Neuronal stem cell (in vitro differentiated cells): ENCODE data around the gene YIPF1.

ENCODE experiments used
- DNase-seq: peaks from one replicate; pipeline ENCODE4 v3.0.0-alpha.2; 2013; ENCODE audit warnings: low spot score
- H2AFZ ChIP-seq: one replicate; pipeline ENCODE4 v1.6.1; 2013; ENCODE audit warnings: mild to moderate bottlenecking, low read length, inconsistent platforms
- H2AK5ac ChIP-seq: 2 replicates; pipeline ENCODE4 v1.6.1; 2013; ENCODE audit warnings: low read depth, mild to moderate bottlenecking, inconsistent platforms, low read length, moderate library complexity, mixed read lengths
- H2BK120ac ChIP-seq: 2 replicates; pipeline ENCODE4 v1.6.1; 2013; ENCODE audit warnings: low read depth, mild to moderate bottlenecking, inconsistent platforms, low read length, moderate library complexity, mixed read lengths
- H2BK12ac ChIP-seq: one replicate; pipeline ENCODE4 v1.6.1; 2013; ENCODE audit warnings: low read length, inconsistent platforms
- H2BK15ac ChIP-seq: 2 replicates; pipeline ENCODE4 v1.6.1; 2013; ENCODE audit warnings: mild to moderate bottlenecking, low read length, inconsistent platforms, mixed read lengths
- H2BK5ac ChIP-seq: one replicate; pipeline ENCODE4 v1.6.1; 2013; ENCODE audit warnings: inconsistent platforms, mild to moderate bottlenecking, low read length, moderate library complexity
- H3K14ac ChIP-seq: one replicate; pipeline ENCODE4 v1.6.1; 2013; ENCODE audit warnings: low read length, inconsistent platforms
- H3K18ac ChIP-seq: 2 replicates; pipeline ENCODE4 v1.6.1; 2013; ENCODE audit warnings: low read length, inconsistent platforms
- H3K23ac ChIP-seq: 2 replicates; pipeline ENCODE4 v1.6.1; 2013; ENCODE audit warnings: low read depth, mild to moderate bottlenecking, mixed read lengths, low read length, inconsistent platforms; ENCODE audit not compliant: poor library complexity
- H3K27ac ChIP-seq: replicated peaks from 3 replicates; pipeline ENCODE4 v1.5.1; 2013; ENCODE audit warnings: low read length, inconsistent platforms
- H3K27me3 ChIP-seq, 3 experiments: 2 replicates each; pipeline ENCODE4 v1.6.1; 2013; ENCODE audit warnings: low read length in 3 of 3, mild to moderate bottlenecking in 2 of 3, inconsistent platforms in 1 of 3, low read depth in 1 of 3, mixed read lengths in 1 of 3, moderate library complexity in 1 of 3; ENCODE audit not compliant: control insufficient read depth in 3 of 3, insufficient read depth in 3 of 3
- H3K36me3 ChIP-seq, 2 donors: replicated peaks in 1 of 2; 2 replicates each; pipeline ENCODE4 v1.6.1; 2013; ENCODE audit warnings: low read length in 2 of 2; ENCODE audit not compliant: control insufficient read depth in 2 of 2, insufficient read depth in 2 of 2
- H3K4ac ChIP-seq: 2 replicates; pipeline ENCODE4 v1.6.1; 2013; ENCODE audit warnings: inconsistent platforms, mild to moderate bottlenecking, low read length, moderate library complexity
- H3K4me1 ChIP-seq, 2 donors: 1 replicate in 1 of 2; 2 replicates in 1 of 2; pipeline ENCODE4 v1.6.1; 2013; ENCODE audit warnings: low read length in 2 of 2, low read depth in 1 of 2; ENCODE audit not compliant: control insufficient read depth in 2 of 2, insufficient read depth in 1 of 2
- H3K4me2 ChIP-seq: one replicate; pipeline ENCODE4 v1.6.1; 2013; ENCODE audit warnings: mild to moderate bottlenecking, low read length, inconsistent platforms; ENCODE audit not compliant: insufficient read depth, poor library complexity, severe bottlenecking
- H3K4me3 ChIP-seq, 2 donors: 2 replicates each; pipeline ENCODE4 v1.5.1; 2013; ENCODE audit warnings: low read length in 2 of 2, mild to moderate bottlenecking in 2 of 2, inconsistent platforms in 1 of 2, moderate library complexity in 1 of 2
- H3K79me1 ChIP-seq: one replicate; pipeline ENCODE4 v1.6.1; 2013; ENCODE audit warnings: low read depth, mild to moderate bottlenecking, inconsistent platforms, low read length, moderate library complexity
- H3K9ac ChIP-seq: one replicate; pipeline ENCODE4 v1.6.1; 2013; ENCODE audit warnings: mild to moderate bottlenecking, low read depth, low read length, inconsistent platforms; ENCODE audit not compliant: poor library complexity
- H3K9me3 ChIP-seq, 2 donors: replicated peaks in 1 of 2; 2 replicates each; pipeline versions ENCODE3 to v1.6.1; 2013; ENCODE audit warnings: low read length in 2 of 2, mild to moderate bottlenecking in 2 of 2, inconsistent platforms in 1 of 2, low read depth in 1 of 2, mixed read lengths in 1 of 2, moderate library complexity in 1 of 2; ENCODE audit not compliant: control insufficient read depth in 2 of 2, insufficient read depth in 1 of 2
- H4K8ac ChIP-seq: one replicate; pipeline ENCODE4 v1.6.1; 2013; ENCODE audit warnings: low read depth, mild to moderate bottlenecking, inconsistent platforms, low read length, moderate library complexity
- H4K91ac ChIP-seq: one replicate; pipeline ENCODE4 v1.6.1; 2013; ENCODE audit warnings: low read length, low read depth, mild to moderate bottlenecking, inconsistent platforms; ENCODE audit not compliant: poor library complexity
- WGBS, 2 donors: extraction: QIAGEN DNeasy Blood & Tissue Kit; methylation state at CpG; one replicate each; pipeline ENCODE4 v1.1.7; 2013; ENCODE audit warnings: missing lambda C conversion rate in 2 of 2, mixed read lengths in 1 of 2; ENCODE audit not compliant: insufficient read length in 2 of 2, insufficient replicate concordance in 1 of 2; ENCODE audit errors: extremely low coverage in 2 of 2; 5-methylcytosine and 5-hydroxymethylcytosine counted together

The YIPF1 gene

DNA sequence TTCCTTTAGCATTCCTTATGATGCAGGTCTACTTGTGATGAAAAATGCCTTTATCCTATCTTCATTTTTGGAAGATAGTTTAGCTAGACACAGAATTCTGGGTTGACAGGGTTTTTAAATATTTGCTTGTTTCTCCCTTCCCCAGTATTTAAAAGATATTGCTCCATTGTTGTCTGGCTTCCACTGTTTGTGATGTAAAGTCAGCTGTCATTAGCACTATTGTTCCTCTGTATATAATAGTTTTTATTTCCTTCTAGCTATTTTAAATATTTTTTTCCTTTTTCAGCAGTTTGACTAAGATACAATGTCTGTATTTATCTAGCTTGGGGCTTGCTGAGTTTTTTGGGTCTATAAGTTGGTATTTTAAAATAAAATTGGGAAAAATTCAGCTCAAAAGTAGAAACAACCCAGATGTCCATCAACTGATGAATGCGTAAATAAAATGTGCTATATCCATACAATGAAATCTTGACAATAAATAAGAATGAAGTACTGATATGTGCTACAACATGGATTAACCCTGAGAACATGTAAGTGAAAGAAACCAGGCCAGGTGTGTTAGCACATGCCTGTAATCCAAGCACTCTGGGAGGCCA is 44.7 kb upstream of the YIPF1 start:
- Histone ChIP-seq H3K9me3 (peaks cover 9 to 38% of the 10 kb centered on the region in 2 donors), H3K36me3 (peaks cover 8 to 90% of the 10 kb centered on the region in 2 donors), H2BK12ac (no peak overlapping the region), H4K91ac (no peak overlapping the region), H2AK5ac (no peak overlapping the region), H3K23ac (no peak overlapping the region), H3K27me3 (no peaks in the 10 kb centered on the region), H3K79me1 (no peaks in the 10 kb centered on the region), H2BK120ac (no peak overlapping the region), H3K4ac (no peak overlapping the region), H3K9ac (no peak overlapping the region), H3K4me3 (no peak overlapping the region), H3K14ac (no peak overlapping the region), H4K8ac (no peak overlapping the region), H3K4me2 (no peak overlapping the region), H2BK15ac (no peak overlapping the region), H3K27ac (no peak overlapping the region), H3K18ac (no peak overlapping the region), H2BK5ac (no peak overlapping the region), H2AFZ (no peak overlapping the region), H3K4me1 (no peaks in the 10 kb centered on the region)
- no CpG with 5 or more reads among the region's 1 CpG for WGBS, 2 donors
- no peak for DNase-seq

DNA sequence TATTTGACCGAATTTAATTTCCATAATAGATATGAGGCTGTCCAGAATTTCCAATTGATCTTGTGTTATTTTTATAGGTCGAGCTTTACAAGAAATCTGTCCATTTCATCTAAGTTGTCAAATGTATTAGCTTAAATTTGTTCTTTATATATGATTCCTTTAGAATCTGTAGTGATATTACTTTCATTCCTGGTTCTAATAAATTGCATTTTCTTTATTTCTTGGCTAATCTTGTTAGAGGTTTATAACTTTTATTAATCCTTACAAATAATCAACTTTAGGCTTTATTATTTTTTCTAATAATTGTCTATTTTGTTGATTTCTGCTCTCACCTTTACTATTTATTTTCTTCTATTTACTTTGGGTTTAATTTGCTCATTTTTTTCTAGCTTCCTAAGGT is 41.9 kb upstream of the YIPF1 start:
- Histone ChIP-seq H3K4ac (no peak overlapping the region), H3K23ac (no peak overlapping the region), H3K4me3 (no peak overlapping the region), H2BK120ac (no peak overlapping the region), H3K18ac (no peak overlapping the region), H3K36me3 (peaks cover 11 to 94% of the 10 kb centered on the region in 2 donors), H3K9ac (no peak overlapping the region), H3K27ac (no peak overlapping the region), H2BK15ac (no peak overlapping the region), H3K14ac (no peak overlapping the region), H3K27me3 (no peaks in the 10 kb centered on the region), H2BK5ac (no peak overlapping the region), H3K4me1 (no peaks in the 10 kb centered on the region), H4K8ac (no peak overlapping the region), H2AFZ (no peak overlapping the region), H3K9me3 (peaks cover 9 to 35% of the 10 kb centered on the region in 2 donors), H2AK5ac (no peak overlapping the region), H3K4me2 (no peak overlapping the region), H2BK12ac (no peak overlapping the region), H3K79me1 (no peaks in the 10 kb centered on the region), H4K91ac (no peak overlapping the region)
- no CpG with 5 or more reads among the region's 2 CpGs for WGBS, 2 donors
- no peak for DNase-seq

GRCh38 chr1:53930932-53931331 is 41.3 kb upstream of the YIPF1 start:
- Histone ChIP-seq H3K9me3 (peaks cover 9 to 35% of the 10 kb centered on the region in 2 donors), H2BK15ac (no peak overlapping the region), H4K8ac (no peak overlapping the region), H3K18ac (no peak overlapping the region), H3K9ac (no peak overlapping the region), H3K4ac (no peak overlapping the region), H3K4me3 (no peak overlapping the region), H3K36me3 (peaks cover 11 to 94% of the 10 kb centered on the region in 2 donors), H3K4me1 (no peaks in the 10 kb centered on the region), H3K4me2 (no peak overlapping the region), H2BK5ac (no peak overlapping the region), H2BK12ac (no peak overlapping the region), H3K23ac (no peak overlapping the region), H3K27ac (no peak overlapping the region), H3K79me1 (no peaks in the 10 kb centered on the region), H3K27me3 (no peaks in the 10 kb centered on the region), H4K91ac (no peak overlapping the region), H3K14ac (no peak overlapping the region), H2BK120ac (no peak overlapping the region), H2AFZ (no peak overlapping the region), H2AK5ac (no peak overlapping the region)
- DNase-seq = no peak
- WGBS, 2 donors = no CpG with 5 or more reads among the region's 3 CpGs

DNA sequence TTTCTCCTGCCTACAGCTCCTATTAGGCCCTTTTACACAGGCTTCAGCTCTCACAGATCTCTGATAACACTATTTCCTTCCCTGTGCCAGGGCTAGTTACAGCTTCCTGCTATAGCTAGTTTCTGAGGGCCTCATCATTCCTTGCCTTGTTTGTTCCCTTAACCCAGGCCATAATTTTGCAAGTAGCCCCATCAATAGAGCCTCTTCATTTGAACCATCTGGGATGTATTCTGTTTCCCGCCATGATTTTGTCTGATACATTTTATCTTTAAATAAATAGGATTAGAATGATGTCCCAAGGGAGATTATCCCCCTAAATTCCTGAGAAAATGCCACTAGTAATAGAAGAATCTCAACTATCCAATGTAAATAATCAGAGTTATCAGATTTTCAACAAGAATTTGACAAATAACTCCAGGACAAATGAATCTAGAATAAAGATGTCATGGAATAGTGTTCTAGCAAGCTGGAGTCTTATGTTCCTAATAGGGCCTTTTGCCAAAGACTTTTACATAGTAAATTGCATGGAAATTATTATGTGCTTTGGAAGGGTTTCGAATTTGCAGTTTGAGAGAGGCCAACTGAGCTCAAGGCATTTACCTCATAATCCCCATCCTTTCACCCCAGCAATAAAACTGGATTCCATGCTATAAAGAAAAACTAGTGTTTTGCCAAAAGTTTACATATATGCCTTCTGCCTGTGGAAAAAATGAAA is 39.8 kb upstream of the YIPF1 start:
- Histone ChIP-seq H4K8ac (no peak overlapping the region), H3K4me2 (no peak overlapping the region), H3K79me1 (no peaks in the 10 kb centered on the region), H2BK120ac (no peak overlapping the region), H3K27ac (no peak overlapping the region), H3K4ac (no peak overlapping the region), H3K4me1 (no peaks in the 10 kb centered on the region), H2AFZ (no peak overlapping the region), H3K14ac (no peak overlapping the region), H3K4me3 (no peak overlapping the region), H2BK12ac (no peak overlapping the region), H3K36me3 (peaks cover 7 to 91% of the 10 kb centered on the region in 2 donors), H3K9ac (no peak overlapping the region), H4K91ac (no peak overlapping the region), H2BK15ac (no peak overlapping the region), H3K9me3 (peaks cover 5 to 24% of the 10 kb centered on the region in 2 donors), H3K27me3 (no peaks in the 10 kb centered on the region), H3K18ac (no peak overlapping the region), H2BK5ac (no peak overlapping the region), H3K23ac (no peak overlapping the region), H2AK5ac (no peak overlapping the region)
- no peak for DNase-seq
- no CpG with 5 or more reads among the region's 2 CpGs for WGBS, 2 donors
